Erythroblast (primary cell): Measurements from ENCODE around the gene PCNX1.

ENCODE experiments used
- GATA1 ChIP-seq: IDR thresholded peaks from 2 replicates; pipeline ENCODE4 v1.6.1; 2011; ENCODE audit warnings: low read depth, mild to moderate bottlenecking, control low read depth, low read length, moderate library complexity
- POLR2A ChIP-seq: IDR thresholded peaks from 2 replicates; pipeline ENCODE4 v1.6.1; 2011; ENCODE audit warnings: mild to moderate bottlenecking, low read length

- no peak for TF ChIP-seq POLR2A
- no peak for TF ChIP-seq GATA1
These were observed 232.2 kb downstream of the PCNX1 start for GRCh38 chr14:71139294-71139946.
